NCI-H1694 treated with DMSO at 0.1 percent for 48 hours (cell line): ENCODE results near the gene ROPN1B.
A peak's percentile ranks its signal among the peaks of the same experiment; 100 is the strongest.

Experiments used
- DNase-seq: peaks from one replicate; lab custom pipeline; 2025; lab: John Stamatoyannopoulos, UW

ROPN1B gene

DNA sequence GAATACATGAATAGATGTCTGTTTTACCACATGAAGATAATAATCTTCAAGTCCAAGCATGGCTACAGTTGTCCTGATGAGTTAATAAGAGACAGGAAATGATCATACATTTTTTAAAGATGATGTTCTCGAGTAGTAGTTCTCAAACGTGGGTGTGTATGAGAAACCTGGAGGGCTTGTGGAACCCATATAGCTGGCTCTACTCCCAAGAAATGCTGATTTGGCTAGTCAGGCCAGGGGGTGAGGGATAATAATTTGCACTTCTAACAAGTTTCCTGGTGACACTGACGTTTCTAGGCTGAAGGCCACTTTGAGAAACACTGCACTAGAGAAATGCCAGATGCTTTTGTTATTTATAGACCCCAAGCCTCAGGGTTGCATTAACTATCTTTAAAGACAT lies 37.0 kb downstream of the ROPN1B start:
- no peak for DNase-seq

- no peak for DNase-seq
Observed at GRCh38 chr3:126008219-126008618, 39.2 kb downstream of the ROPN1B start.

DNA sequence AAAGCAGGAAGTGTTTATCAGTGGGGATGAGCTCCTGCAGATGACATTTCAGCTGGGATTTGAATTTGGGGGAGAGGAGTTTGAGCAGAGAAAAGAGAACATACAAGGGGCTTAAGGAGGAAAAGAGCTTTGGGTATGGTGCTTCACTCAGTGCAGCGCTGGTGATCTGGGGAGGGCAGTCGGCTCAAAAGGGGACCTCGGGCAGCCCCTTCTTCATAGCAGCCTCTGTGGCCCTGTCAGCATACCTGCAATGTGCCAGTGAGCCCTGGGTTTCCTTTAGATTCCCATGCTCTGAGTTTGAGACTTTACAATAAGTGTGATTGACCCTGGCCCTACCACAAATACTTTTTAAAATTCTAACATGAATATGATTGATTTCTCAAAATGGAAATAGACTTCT lies 40.2 kb downstream of the ROPN1B start:
- no peak for DNase-seq

GRCh38 chr3:126013751-126014156 lies 44.8 kb downstream of the ROPN1B start:
- peak; percentile 36 for DNase-seq

GRCh38 chr3:126014252-126014651 lies 45.3 kb downstream of the ROPN1B start:
- no peak for DNase-seq

- no peak for DNase-seq
Observed at GRCh38 chr3:126015075-126015474, 46.1 kb downstream of the ROPN1B start.

GRCh38 chr3:126016616-126017015 lies 47.6 kb downstream of the ROPN1B start:
- DNase-seq: no peak

DNA sequence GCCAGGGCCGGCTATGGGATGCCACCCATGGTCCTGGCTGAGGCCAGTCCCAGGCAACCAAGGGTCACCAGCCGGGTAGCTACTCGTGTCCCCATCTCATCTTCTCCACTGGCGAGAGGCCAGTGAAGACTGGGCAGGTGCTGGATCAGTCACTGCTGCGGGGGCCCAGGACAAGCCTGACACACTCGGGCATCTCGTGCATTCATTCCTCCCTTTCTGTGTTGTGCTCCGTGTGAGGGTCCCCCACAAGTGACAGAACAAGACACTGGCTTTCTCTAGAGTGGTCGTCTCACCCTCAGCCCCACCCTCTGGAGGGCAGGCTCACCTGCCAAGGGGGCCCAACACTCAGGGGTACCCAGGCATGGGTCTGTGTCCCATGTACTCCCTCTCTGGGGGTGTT lies 48.4 kb downstream of the ROPN1B start:
- DNase-seq: no peak

- DNase-seq: no peak
Observed at GRCh38 chr3:126018545-126018944, 49.6 kb downstream of the ROPN1B start.

- DNase-seq: no peak
Observed at GRCh38 chr3:126018995-126019394, 50.0 kb downstream of the ROPN1B start.

DNA sequence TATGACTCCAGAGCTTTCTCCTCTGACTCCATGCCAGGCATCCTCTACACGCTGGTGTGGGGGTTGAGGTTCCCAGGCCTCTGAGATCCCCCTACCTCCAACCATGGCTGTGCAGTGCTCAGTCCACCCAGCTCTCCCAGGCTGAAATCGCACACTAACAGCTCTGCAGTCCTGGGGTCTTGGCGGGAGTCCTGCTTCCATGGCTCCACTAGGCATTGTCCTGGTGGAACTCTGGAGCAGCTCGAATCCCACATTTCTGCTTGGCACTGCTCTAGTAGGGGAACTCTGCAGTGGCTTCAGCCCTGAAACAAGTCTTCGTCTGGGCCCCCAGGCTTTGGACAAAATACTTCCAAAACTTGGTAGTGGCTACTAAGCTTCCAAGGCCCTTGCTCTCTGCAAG lies 50.7 kb downstream of the ROPN1B start:
- no peak for DNase-seq

DNA sequence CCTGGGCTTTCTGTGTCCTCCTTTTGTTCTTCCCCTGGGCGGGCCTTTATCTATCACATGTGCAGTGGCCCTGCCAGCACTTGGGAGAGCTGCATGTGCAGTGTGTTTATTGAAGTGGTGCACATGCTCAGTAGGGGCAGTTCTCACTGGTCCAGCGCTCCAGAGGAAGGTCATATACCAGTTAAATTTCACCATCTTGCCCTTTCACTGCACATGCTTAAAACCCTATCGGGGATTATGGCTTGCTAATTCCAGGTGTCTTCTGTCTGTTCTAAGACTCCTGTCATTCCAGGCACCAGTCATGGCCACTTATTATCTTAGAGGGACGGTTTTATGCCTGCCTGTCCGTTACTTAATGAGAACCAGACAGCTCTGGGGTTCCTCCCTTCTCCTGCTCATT lies 52.2 kb downstream of the ROPN1B start:
- DNase-seq: no peak

DNA sequence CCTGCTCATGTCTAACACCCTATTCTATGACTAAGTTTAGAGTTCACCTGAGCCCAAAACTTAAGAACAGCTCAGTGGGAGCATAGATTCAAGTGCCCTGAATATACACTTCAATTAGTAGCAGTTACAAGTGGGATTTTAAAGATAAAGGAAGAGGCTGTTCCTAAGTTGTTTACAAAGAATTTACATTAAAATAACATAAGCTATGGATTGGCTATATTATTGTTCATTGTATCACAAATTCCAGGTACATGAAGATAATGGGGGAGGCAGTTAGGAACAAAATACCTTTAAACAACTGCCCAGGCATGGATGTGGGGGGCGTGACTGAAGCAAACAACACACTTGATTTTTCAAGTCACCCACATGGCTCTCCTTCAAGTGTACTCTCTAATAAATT lies 52.7 kb downstream of the ROPN1B start:
- peak; percentile 4 for DNase-seq

DNA sequence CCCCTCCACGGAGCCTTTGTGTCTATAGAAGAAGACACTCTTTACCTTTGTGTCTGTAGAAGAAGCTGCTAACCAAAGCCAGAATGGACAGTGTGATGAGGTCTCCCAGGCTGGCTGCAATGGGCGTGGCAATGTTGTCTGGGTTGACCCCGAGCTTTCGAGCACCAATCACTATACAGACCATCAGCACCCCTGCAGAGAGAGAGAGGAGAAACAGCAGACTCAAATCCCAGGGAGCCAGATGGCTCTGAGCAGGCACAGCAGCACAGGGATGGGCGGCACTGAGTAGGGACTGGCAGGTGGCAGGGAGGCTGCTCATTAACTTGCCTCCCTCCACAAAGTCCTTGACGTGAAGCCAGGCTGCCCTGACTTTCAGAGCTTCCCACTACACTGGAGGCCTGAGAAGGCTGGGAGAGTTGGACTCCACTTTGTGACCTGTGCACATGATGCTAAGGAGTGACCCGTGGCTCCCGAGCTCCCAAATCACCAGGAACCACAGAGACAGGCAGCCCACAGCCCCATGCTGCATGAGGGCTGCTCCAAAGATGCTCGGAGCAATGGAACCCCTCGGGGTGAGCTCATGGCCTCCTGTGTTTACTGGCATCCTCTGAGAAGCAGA lies 53.9 kb downstream of the ROPN1B start:
- DNase-seq: peak; percentile 95

- DNase-seq: peak; percentile 36
Observed at GRCh38 chr3:126023390-126023789, 54.4 kb downstream of the ROPN1B start.

- no peak for DNase-seq
Observed at GRCh38 chr3:126024049-126024854, 55.3 kb downstream of the ROPN1B start.

- DNase-seq: no peak
Observed at GRCh38 chr3:126025116-126025729, 56.2 kb downstream of the ROPN1B start.

- DNase-seq: no peak
Observed at GRCh38 chr3:126025862-126026261, 56.9 kb downstream of the ROPN1B start.

GRCh38 chr3:126026277-126026751 lies 57.3 kb downstream of the ROPN1B start:
- no peak for DNase-seq

GRCh38 chr3:126026761-126027160 lies 57.8 kb downstream of the ROPN1B start:
- DNase-seq: no peak

DNA sequence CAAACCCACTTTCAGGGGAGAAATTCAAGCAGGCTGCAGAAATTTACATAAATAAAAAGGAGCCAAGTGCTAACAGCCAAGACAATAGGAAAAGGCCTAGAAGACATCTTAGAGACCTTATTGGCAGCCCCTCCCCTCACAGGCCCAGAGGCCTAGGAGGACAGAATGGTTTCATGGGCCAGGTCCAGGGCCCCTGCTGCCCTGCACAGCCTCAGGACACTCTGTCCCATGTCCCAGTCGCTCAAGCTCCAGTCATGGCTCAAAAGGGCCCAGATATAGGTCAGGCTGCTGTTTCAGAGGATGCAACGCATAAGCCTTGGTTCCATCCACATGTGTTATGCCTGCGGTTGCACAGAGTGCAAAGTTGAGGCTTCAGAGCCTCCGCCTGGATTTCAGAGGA lies 59.1 kb downstream of the ROPN1B start:
- no peak for DNase-seq

DNA sequence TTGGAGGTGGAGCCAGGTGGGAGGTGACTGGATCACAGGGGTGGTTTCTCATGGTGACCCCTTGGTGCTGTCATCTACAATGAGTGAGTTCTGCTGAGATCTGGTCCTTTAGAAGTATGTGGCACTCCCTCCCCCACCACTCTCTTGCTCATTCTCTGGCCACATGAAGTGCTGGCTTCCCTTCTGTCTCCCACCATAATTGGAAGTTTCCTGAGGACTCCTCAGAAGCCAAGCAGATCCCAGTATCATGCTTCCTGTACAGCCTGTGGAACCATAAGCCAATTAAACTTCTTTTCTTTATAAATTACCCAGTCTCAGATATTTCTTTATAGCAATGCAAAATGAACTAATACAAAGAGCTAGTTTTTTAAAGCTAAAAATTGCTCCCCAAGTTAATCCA lies 60.3 kb downstream of the ROPN1B start:
- no peak for DNase-seq

GRCh38 chr3:126030455-126030854 lies 61.5 kb downstream of the ROPN1B start:
- no peak for DNase-seq
